HEK293 (cell line): Measurements from ENCODE around the gene OBSCN.

Source experiments
- CTCF ChIA-PET: fragments of 350-600 bp; formaldehyde crosslinking; extraction: SDS; loops from one replicate; lab custom pipeline; 2021; ENCODE audit warnings: antibody characterized with exemption; lab: Yijun Ruan, JAX
- POLR2A ChIA-PET: fragments of 300-600 bp; formaldehyde crosslinking; extraction: SDS; loops from one replicate; lab custom pipeline; 2020; ENCODE audit warnings: antibody characterized with exemption, inconsistent platforms; lab: Yijun Ruan, JAX
- H3K27ac ChIP-seq: fragments of 200-500 bp; sonication (Bioruptor generic); 2 replicates; pipeline ENCODE4 v1.5.1; 2014; ENCODE audit warnings: low read depth, low read length, control low read depth, inconsistent platforms; ENCODE audit errors: extremely low read depth
- H3K36me3 ChIP-seq, 2 experiments: fragments of 200-500 bp in 1 of 2; sonication (Bioruptor generic) in 1 of 2; 1 replicate in 1 of 2; 2 replicates in 1 of 2; pipeline ENCODE4 v1.5.1; 2014 to 2017; ENCODE audit warnings: inconsistent platforms in 2 of 2, low read length in 2 of 2; ENCODE audit not compliant: control insufficient read depth in 2 of 2, insufficient read depth in 1 of 2
- H3K4me1 ChIP-seq: fragments of 200-500 bp; sonication (Bioruptor generic); 2 replicates; pipeline ENCODE4 v1.5.1; 2014; ENCODE audit warnings: mild to moderate bottlenecking, low read length, inconsistent platforms; ENCODE audit not compliant: control insufficient read depth, insufficient read depth
- H3K4me3 ChIP-seq: 2 replicates; pipeline ENCODE4 v1.5.1; 2011; ENCODE audit warnings: low read depth, mild to moderate bottlenecking, control low read depth, low read length, moderate library complexity
- H3K9me3 ChIP-seq: fragments of 200-500 bp; sonication (Bioruptor generic); 2 replicates; pipeline ENCODE4 v1.5.1; 2014; ENCODE audit warnings: low read depth, low read length, inconsistent platforms; ENCODE audit not compliant: control insufficient read depth, insufficient read depth
- CTCF ChIP-seq: fragments of 450-650 bp; formaldehyde crosslinking; IDR thresholded peaks from 2 replicates; pipeline ENCODE4 v1.5.1; 2016; ENCODE audit warnings: missing biosample characterization, missing genetic modification characterization
- KLF8 ChIP-seq: fragments of 450-650 bp; formaldehyde crosslinking; IDR thresholded peaks from 2 replicates; pipeline ENCODE4 v1.5.1; 2016; ENCODE audit warnings: missing biosample characterization, missing genetic modification characterization
- KLF9 ChIP-seq: fragments of 450-650 bp; formaldehyde crosslinking; IDR thresholded peaks from 2 replicates; pipeline ENCODE4 v1.5.1; 2016; ENCODE audit warnings: missing biosample characterization, missing genetic modification characterization, low read depth
- MYNN ChIP-seq: fragments of 450-650 bp; formaldehyde crosslinking; IDR thresholded peaks from 2 replicates; pipeline ENCODE4 v1.5.1; 2016; ENCODE audit warnings: missing biosample characterization, missing genetic modification characterization, borderline replicate concordance
- REPIN1 ChIP-seq: fragments of 450-650 bp; formaldehyde crosslinking; IDR thresholded peaks from 2 replicates; pipeline ENCODE4 v1.5.1; 2017; ENCODE audit warnings: missing biosample characterization, missing genetic modification characterization, low read depth
- SETDB1 ChIP-seq: IDR thresholded peaks from one replicate; pipeline ENCODE4 v1.6.1; 2017; ENCODE audit warnings: mild to moderate bottlenecking, low read length, moderate library complexity, mixed read lengths; ENCODE audit not compliant: insufficient read length
- ZBTB20 ChIP-seq: fragments of 450-650 bp; formaldehyde crosslinking; IDR thresholded peaks from 2 replicates; pipeline ENCODE4 v1.5.1; 2016; ENCODE audit warnings: missing biosample characterization, missing genetic modification characterization
- ZFP3 ChIP-seq: fragments of 450-650 bp; formaldehyde crosslinking; IDR thresholded peaks from 2 replicates; pipeline ENCODE4 v1.5.1; 2016; ENCODE audit warnings: low read depth, missing biosample characterization, missing genetic modification characterization
- ZFP41 ChIP-seq: fragments of 450-650 bp; formaldehyde crosslinking; IDR thresholded peaks from 2 replicates; pipeline ENCODE4 v1.5.1; 2016; ENCODE audit warnings: missing biosample characterization, missing genetic modification characterization, borderline replicate concordance
- ZNF121 ChIP-seq: fragments of 450-650 bp; formaldehyde crosslinking; IDR thresholded peaks from 2 replicates; pipeline ENCODE4 v1.5.1; 2016; ENCODE audit warnings: missing biosample characterization, missing genetic modification characterization
- ZNF146 ChIP-seq: fragments of 450-650 bp; formaldehyde crosslinking; IDR thresholded peaks from 2 replicates; pipeline ENCODE4 v1.5.1; 2016; ENCODE audit warnings: missing biosample characterization, missing genetic modification characterization
- ZNF155 ChIP-seq: fragments of 450-650 bp; formaldehyde crosslinking; IDR thresholded peaks from 2 replicates; pipeline ENCODE4 v1.5.1; 2016; ENCODE audit warnings: missing biosample characterization, missing genetic modification characterization
- ZNF26 ChIP-seq: fragments of 450-650 bp; formaldehyde crosslinking; IDR thresholded peaks from 2 replicates; pipeline ENCODE4 v1.5.1; 2016; ENCODE audit warnings: missing biosample characterization, missing genetic modification characterization
- ZNF362 ChIP-seq: fragments of 450-650 bp; formaldehyde crosslinking; IDR thresholded peaks from 2 replicates; pipeline ENCODE4 v1.5.1; 2016; ENCODE audit warnings: missing biosample characterization, missing genetic modification characterization
- ZNF391 ChIP-seq: fragments of 450-650 bp; formaldehyde crosslinking; IDR thresholded peaks from 2 replicates; pipeline ENCODE4 v1.5.1; 2016; ENCODE audit warnings: low read depth, missing biosample characterization, missing genetic modification characterization, borderline replicate concordance
- ZNF449 ChIP-seq: fragments of 450-650 bp; formaldehyde crosslinking; IDR thresholded peaks from 2 replicates; pipeline ENCODE4 v1.5.1; 2017; ENCODE audit warnings: missing biosample characterization, mild to moderate bottlenecking, missing genetic modification characterization, moderate library complexity
- ZNF596 ChIP-seq: fragments of 450-650 bp; IDR thresholded peaks from 2 replicates; pipeline ENCODE4 v1.5.0; 2018; ENCODE audit warnings: missing biosample characterization, mild to moderate bottlenecking, missing genetic modification characterization, moderate library complexity
- ZNF600 ChIP-seq: fragments of 450-650 bp; formaldehyde crosslinking; IDR thresholded peaks from 2 replicates; pipeline ENCODE4 v1.5.1; 2016; ENCODE audit warnings: missing biosample characterization, missing genetic modification characterization
- ZNF639 ChIP-seq: fragments of 450-650 bp; formaldehyde crosslinking; IDR thresholded peaks from 2 replicates; pipeline ENCODE4 v1.5.1; 2016; ENCODE audit warnings: missing biosample characterization, missing genetic modification characterization
- ZSCAN5A ChIP-seq: fragments of 450-650 bp; formaldehyde crosslinking; IDR thresholded peaks from 2 replicates; pipeline ENCODE4 v1.5.1; 2016; ENCODE audit warnings: missing biosample characterization, missing genetic modification characterization

OBSCN gene

GRCh38 chr1:228180271-228180958 is 27.4 kb upstream of the OBSCN start:
- Histone ChIP-seq H3K27ac (no peak overlapping the region), H3K9me3 (no peaks in the 10 kb centered on the region), H3K36me3 (no peaks in the 10 kb centered on the region), H3K4me3 (no peak overlapping the region), H3K4me1 (no peaks in the 10 kb centered on the region)
- ChIA-PET POLR2A (interaction anchor here (0.6 kb wide), 1 partner anchor 1476 kb away, joined by 3 read pairs; no protein-coding TSS in a partner anchor), CTCF (interaction anchor here (0.6 to 2.0 kb wide), 7 partner anchors 9 to 1437 kb away, joined by 3 to 9 read pairs (median 5); partner anchors contain the start of gene IBA57)
- TF ChIP-seq CTCF = 0 out of 2 replicates have a peak, but pooled peaks have one; percentile 13
- 0 out of 2 replicates have a peak, but pooled peaks have one; percentile 8 for TF ChIP-seq KLF8 (tag by site-specific recombination)
- peak; percentile 50 for TF ChIP-seq SETDB1
- TF ChIP-seq ZNF596 (tag by site-specific recombination) = no peak
- TF ChIP-seq ZNF391 = no peak
- TF ChIP-seq ZFP3 (tag by site-specific recombination) = no peak
- TF ChIP-seq ZNF362 = peak; percentile 86
- no peak for TF ChIP-seq ZFP41 (tag by site-specific recombination)

- POLR2A ChIA-PET = no interaction called here
- TF ChIP-seq ZNF155 (tag by site-specific recombination) (no peak), ZNF639 (tag by site-specific recombination) (no peak), ZNF600 (no peak), ZNF121 (tag by site-specific recombination) (no peak), ZBTB20 (tag by site-specific recombination) (no peak)
- Histone ChIP-seq H3K9me3 (no peaks in the 10 kb centered on the region), H3K36me3 (no peaks in the 10 kb centered on the region), H3K4me3 (no peak overlapping the region), H3K4me1 (no peaks in the 10 kb centered on the region), H3K27ac (no peak overlapping the region)
- CTCF ChIA-PET = interaction anchor here (0.8 to 2.0 kb wide), 4 partner anchors 8 to 51 kb away, joined by 3 to 9 read pairs (median 5); partner anchors contain the start of gene IBA57
Measured at GRCh38 chr1:228180959-228181644, 26.7 kb upstream of the OBSCN start.

GRCh38 chr1:228181645-228182034 is 26.2 kb upstream of the OBSCN start:
- POLR2A ChIA-PET = interaction anchor here (0.6 kb wide), 1 partner anchor 229 kb away, joined by 7 read pairs; no protein-coding TSS in a partner anchor
- H3K36me3 ChIP-seq = no peaks in the 10 kb centered on the region
- CTCF ChIA-PET = interaction anchor here (0.8 kb wide), 1 partner anchor 51 kb away, joined by 4 read pairs; no protein-coding TSS in a partner anchor
- H3K27ac ChIP-seq = no peak overlapping the region
- no peak overlapping the region for H3K4me3 ChIP-seq
- no peaks in the 10 kb centered on the region for H3K4me1 ChIP-seq
- no peaks in the 10 kb centered on the region for H3K9me3 ChIP-seq
- TF ChIP-seq ZNF449 (tag by site-specific recombination) (no peak), SETDB1 (no peak), REPIN1 (tag by site-specific recombination) (no peak), KLF9 (tag by site-specific recombination) (no peak), ZSCAN5A (tag by site-specific recombination) (no peak), MYNN (tag by site-specific recombination) (no peak), ZNF146 (tag by site-specific recombination) (no peak), ZNF26 (tag by site-specific recombination) (no peak)
